ENCODE measurements around the gene RNF186.

RNF186 gene

DNA sequence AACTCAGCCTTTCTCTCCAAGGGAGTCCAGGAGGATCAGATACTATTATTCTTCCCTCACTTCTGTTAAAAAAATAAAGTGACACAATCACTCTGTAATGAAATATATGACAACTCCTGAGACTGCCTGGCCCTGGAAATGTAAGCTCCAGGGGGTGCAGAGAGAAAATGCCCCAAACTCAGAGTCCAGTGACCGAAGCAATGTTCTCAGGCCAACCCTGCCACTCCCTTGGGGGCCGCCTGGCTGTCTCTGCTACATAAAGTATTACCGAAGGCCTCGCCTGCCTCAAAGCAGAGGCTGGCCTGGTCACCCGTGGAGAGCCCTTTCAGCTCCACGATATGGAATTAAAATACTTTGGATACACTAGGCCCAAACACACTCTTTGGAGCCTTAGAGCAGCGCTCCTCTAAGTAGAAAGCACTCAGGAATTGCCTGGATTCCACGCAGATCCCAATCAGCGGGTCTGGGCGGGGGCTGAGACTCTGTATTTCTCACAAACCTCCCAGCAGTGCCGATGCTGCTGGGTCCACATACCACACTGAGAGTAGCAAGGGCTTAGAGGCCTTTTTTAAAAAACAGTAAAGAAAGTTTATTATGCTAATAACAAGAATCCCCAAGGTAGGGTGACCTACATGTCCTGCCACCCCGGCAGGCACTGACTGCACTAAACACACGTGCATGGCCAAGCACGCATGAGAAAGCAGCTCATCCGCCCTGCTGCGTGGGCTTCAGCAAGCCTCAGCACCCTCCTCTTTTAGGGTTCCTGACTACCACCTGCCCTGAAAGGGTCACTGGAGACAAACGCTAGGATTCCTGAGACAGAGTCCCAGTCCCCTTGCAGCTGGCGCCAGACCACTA, 46.5 kb downstream of the RNF186 start:
- DNase-seq (ENCODE audit: extremely low read depth in 1 of 2, low read depth in 1 of 2): no peak

DNA sequence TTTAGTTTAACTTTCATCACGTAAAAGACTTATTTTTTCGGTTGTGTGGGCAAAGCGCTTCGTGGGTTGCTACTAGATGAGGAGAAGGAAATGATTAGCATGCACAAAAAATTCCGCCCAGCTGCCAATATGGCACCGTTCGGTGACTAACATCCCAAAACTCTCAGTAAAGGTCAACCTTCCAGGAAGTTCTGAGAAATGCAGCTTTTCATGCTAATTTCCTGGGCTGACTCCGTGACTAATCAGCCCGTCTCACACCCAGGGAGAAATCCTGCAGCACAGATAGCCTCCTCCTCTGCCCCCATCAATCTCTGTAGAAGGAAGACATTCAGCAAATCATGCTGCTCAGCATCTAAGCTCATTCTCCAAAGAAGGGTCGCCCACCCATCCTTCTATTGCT, 49.5 kb downstream of the RNF186 start:
- DNase-seq (ENCODE audit: extremely low read depth in 1 of 2, low read depth in 1 of 2): peak; percentile 11 to 43

DNA sequence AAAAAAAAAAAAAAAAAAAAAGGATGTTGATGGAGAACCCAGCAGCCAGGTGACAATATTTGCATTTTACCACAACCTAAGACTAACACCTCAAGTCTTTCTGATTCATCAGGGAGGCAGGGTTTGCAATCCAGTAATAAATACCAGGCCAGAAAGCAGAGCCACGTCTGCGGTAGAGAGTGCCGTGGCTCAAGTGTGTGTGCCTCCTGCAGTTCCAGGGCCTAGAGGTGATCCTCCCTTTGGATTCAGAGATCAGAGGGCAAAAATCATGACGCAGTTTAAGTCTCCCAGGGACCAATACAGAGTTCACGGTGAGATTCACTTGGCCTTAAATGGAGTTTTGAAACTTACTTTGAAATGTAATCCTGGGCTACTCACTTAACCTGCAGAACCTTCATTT, 50.2 kb downstream of the RNF186 start:
- no peak for DNase-seq (ENCODE audit: extremely low read depth in 1 of 2, low read depth in 1 of 2)

Data from stimulated activated CD8-positive, alpha-beta memory T cell treated with anti-CD3 and anti-CD28 coated beads, Interleukin-7, amount 100 ng/mL, for 48 hours (primary cell).